GM15510 (cell line): ENCODE data around the gene EPHB6.

Source experiments
- POLR2A ChIP-seq: IDR thresholded peaks from 3 replicates; pipeline ENCODE4 v1.6.1; 2011; ENCODE audit warnings: borderline replicate concordance; ENCODE audit not compliant: insufficient read length; ENCODE audit errors: extremely low read depth

The EPHB6 gene

GRCh38 chr7:142919656-142920055 lies 64.8 kb downstream of the EPHB6 start:
- no peak for TF ChIP-seq POLR2A
